GM23248 (cell line): Measurements from ENCODE around the gene MFAP3L.

Experiments
- EZH2 ChIP-seq: fragments of 200-600 bp; sonication (generic); IDR thresholded peaks from 2 replicates; pipeline ENCODE4 v1.6.1; 2018; ENCODE audit warnings: antibody characterized with exemption, mild to moderate bottlenecking; ENCODE audit not compliant: insufficient read depth, poor library complexity, severe bottlenecking
- EZH2phosphoT487 ChIP-seq: fragments of 200-600 bp; sonication (generic); IDR thresholded peaks from 2 replicates; pipeline ENCODE4 v1.6.1; 2018; ENCODE audit warnings: antibody characterized with exemption, moderate library complexity, mild to moderate bottlenecking, low read depth; ENCODE audit not compliant: insufficient read depth

GRCh38 chr4:170049766-170050165, 23.6 kb upstream of the MFAP3L start:
- no peak for TF ChIP-seq EZH2phosphoT487
- TF ChIP-seq EZH2: no peak
